HG03432 (cell line): ENCODE measurements around the gene NYAP1.
"Not testable (repeated sequence)": the region's sequence is repeated elsewhere in the genome, so short reads cannot be mapped to it uniquely, and the experiment has no call there.

Experiments
- ATAC-seq: cut with Tn5 transposase; IDR thresholded peaks from one replicate; pipeline ENCODE4 v1.9.1; 2021; ENCODE audit warnings: mild to moderate bottlenecking, moderate library complexity; ENCODE audit not compliant: unreplicated experiment

The NYAP1 gene

DNA sequence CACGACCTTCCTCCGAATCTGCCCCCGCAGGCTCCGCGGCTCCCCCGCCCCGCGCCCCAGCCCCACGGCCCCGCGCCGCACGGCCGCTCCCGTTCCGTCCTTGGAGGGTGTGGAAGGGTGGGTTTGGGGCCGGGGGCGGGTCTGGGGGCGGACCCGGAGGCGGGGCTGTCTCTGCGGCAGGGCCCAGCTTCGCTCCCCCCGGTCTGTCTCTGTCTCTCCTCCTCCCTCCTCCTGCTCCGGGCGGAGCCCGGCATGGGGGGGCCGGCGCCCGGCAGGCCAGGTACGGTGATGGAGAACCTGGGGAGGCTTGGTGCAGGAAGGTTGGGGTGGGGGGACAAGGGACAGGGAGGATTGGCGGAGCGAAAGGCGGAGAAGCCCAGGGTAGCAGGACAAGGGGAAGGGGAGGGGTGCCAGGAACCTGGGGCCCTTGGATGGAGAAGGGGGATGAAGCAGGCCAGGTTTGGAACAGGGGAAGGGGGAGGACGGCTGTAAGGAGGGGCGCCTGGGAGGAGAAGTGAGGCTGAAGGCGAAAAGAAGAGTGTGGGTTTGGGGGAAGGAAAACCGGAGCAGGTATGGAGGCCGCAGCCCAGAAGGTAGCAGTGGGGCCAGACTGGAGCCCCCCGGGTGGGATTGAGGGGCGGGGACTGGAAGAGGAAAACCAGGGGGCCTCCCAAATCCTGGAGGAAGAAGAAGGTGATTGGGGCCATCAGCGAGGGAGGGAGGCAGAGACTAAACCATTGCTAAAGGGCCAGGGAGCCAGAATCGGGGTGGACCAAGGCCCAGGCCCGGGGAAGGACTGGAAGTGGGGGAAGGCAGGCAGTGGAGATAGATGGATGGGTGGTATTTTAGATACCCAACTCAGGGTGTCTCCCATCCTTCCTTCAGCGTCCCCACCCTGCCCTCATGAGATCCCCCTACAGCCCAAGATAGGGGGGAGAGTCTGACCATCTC lies at the start of gene NYAP1:
Gene NYAP1 (plus strand): TSS at position 206 of the 951 bp plus-strand sequence. CDS start 1,385 bp downstream, outside the sequence.
- ATAC-seq: peak; percentile 12

DNA sequence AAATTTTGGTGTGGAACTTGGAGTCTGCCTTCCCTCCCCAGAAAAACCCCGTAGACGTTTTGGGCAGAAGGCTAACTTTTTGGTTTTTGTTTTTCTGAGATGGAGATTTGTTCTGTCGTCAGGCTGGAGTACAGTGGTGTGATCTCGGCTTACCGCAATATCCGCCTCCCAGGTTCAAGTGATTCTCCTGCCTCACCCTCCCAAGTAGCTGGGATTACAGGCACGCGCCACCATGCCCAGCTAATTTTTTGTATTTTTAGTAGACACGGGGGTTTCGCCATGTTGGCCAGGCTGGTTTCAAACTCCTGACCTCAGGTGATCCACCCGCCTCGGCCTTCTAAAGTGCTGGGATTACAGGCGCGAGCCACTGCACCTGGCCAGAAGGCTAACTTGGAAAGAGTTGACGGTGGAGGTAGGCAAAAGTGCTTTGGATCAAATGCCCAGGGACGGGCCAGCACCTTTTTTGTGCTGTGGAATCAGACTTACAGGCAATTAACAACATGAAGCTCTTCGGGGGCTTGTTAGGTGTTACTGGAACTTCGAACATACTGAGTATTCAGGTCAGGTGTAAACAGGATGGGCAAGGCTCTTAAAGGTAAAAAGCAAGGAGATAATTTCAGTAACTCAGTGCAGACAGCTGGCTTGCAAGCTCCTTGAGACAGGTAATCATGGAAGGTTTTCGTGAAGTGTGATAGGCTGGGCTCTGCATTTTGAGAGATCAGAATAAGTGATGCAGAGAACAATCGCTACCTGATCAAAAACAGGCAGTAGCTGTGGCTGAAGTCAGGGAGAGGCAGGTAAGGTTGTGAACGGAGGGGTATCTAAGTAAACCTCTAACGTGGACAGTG lies 49.2 kb upstream of the NYAP1 start:
- no peak for ATAC-seq

DNA sequence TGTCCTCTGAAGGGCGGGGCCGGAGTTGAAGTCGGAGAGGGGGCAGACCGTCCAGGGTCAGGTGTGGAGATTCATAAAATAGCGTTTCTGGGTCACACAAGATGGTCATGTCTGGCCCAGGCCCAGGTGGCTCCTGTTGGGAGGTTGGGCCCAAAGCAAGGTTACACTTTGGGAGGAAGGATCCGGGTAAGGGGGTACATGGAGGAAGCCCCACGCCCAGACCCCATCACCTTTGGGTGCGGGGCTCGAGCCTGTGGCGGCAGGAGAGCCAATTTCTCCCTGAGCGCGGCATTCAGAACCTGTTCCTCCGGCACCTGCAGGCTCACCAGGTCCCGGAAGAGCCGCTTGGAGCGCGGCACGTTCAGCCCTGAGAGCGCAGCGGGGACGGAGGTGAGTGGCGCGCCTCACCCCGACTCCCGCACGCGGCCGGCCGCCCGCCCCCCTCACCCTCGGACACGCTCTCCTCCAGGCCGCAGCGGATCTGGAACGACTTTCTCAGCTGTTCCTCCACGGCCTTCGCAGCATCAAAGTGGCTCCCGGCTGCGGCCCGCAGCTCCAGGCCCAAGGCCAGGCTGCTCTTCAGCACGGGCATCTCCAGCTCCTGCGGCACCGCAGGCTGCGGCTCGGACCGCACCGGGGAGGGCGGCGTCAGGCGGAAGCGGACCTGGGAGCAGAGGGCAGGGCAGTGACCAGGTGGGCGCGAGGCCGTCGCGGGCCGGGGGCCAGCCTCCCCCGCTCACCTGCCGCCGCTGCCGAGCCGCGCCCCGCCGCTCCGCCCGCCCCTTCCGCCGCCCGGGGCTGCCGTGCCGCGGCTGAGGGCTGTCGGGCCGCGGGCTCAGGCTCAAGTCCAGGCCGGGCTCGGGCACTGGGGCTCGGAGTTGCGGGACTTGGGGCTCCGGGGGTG lies 48.1 kb upstream of the NYAP1 start:
- ATAC-seq: peak; percentile 34

DNA sequence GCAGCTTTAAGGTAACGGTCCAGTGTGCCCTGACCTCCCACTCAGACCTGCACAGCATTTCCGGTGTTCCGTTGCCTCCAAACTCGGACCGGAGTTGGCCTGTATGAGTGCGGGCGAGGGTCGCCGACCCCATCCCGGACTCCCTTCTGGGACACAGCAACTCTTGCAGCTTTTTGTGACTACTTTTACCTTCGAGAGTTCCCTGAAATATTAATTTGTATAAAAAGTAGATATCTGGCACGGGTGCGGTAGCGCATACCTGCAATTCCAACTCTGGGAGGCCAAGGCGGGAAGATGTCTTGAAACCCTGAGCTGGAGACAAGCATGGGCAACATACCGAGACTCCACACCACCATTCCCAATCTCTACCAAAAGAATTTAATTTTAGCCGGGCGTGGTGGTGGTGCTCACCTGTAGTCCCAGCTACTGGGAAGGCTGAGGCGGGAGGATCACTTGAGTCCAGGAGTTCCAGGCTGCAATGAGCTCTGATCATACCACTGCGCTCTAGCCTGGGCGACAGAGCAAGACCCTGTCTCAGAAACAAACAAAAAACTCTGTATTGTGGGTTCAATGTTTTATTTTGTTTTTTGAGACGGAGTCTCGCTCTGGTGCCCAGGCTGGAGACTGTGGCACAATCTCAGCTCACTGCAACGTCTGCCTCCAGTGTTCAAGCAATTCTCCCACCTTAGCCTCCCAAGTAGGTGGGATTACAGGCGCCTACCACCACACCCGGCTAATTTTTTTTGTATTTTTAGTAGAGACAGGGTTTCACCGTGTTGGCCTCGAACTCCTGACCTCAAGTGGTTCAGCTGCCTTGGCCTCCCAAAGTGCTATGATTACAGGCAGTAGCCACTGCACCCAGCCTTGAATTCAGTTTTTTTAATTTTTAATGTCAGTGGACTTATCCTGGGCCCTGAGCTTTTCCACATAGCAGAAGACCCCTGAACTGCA lies 46.3 kb upstream of the NYAP1 start:
- no peak for ATAC-seq

DNA sequence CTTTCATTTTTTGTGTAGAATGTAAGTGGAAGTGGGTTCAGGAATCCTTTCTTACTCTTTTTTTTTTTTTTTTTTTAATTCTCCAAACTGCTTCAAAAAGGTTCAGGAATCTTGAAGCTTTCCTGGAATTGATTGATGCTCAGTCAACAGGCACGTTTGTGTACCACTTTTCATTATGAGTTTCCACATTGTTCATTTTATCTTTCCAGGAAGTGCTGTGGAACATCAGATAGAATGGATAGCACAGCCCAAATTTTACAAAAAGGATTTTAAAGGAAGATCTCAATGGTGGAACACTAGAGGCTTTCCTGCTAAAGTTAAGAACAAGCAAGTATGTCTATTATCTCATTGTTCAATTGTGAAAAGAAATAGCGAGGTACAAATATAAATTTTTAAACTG lies 45.6 kb upstream of the NYAP1 start:
- ATAC-seq: no peak

DNA sequence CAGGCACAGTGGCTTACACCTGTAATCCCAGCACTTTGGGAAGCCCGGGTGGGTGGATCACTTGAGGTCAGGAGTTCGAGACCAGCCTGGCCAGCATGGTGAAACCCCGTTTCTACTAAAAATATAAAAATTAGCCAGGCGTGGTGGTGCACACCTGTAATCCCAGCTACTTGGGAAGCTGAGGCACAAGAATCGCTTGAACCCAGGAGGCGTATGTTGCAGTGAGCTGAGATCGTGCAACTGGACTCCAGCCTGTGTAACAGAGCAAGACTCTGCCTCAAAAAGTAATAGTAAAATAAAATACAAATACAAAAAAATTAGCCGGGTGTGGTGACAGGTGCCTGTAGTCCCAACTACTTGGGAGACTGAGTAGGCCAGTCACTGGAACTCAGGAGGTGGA lies 45.0 kb upstream of the NYAP1 start:
- ATAC-seq: not testable (repeated sequence)

DNA sequence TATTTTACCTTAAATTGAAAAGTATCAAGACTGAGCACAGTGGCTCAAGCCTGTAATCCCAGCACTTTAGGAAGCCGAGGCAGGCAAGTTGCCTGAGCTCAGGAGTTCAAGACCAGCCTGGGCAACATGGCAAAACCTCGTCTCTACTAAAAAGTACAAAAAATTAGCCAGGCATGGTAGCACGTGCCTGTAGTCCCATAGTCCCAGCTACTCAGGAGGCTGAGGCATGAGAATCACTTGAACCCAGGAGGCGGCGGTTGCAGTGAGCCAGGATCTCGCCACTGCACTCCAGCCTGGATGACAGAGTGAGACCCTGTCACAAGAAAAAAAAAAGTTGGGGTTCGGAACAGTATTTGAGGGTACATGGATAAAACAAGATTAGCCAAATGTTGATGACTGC lies 44.5 kb upstream of the NYAP1 start:
- ATAC-seq: not testable (repeated sequence)

DNA sequence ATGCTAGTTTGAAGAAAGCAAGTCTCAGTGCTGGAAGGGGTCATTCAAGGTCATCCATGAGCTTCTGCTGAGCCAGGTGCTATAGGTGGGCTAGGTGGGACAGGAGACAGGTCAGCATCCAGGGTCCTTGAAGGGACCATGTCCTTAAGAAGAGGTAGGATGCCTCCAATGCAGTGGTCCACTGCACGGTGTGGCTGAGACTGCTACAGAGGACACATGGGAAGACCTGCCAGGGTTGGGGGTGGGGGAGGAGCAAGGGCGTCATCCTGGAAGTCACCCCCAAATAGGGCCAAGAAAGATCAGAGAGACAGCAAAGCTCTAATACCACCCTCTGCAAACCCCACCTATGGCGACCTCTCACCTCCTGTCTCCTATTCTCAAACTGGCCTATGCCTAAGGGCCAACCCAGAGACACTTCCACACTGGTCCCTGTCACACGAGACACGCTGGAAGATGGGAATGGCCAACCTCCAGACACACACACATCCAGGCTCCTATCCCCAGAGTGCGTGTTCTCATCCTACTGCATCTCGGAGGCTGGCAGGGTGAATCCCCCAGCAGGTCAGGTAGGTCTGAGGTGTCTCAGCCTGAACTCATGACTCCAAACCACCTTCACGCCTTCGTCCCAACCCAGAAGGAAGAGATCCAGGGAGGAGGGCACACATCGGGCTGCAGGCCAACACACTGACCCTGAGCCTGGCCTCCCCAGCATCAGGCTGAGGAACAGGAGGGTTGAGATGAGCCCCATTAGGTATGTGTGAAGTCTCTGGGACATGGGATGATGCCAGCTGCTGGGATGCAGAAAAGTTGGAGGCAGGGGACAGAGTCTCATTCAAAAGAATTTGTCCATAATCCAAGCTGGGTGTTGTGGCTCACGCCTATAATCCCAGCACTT lies 41.8 kb upstream of the NYAP1 start:
- no peak for ATAC-seq

DNA sequence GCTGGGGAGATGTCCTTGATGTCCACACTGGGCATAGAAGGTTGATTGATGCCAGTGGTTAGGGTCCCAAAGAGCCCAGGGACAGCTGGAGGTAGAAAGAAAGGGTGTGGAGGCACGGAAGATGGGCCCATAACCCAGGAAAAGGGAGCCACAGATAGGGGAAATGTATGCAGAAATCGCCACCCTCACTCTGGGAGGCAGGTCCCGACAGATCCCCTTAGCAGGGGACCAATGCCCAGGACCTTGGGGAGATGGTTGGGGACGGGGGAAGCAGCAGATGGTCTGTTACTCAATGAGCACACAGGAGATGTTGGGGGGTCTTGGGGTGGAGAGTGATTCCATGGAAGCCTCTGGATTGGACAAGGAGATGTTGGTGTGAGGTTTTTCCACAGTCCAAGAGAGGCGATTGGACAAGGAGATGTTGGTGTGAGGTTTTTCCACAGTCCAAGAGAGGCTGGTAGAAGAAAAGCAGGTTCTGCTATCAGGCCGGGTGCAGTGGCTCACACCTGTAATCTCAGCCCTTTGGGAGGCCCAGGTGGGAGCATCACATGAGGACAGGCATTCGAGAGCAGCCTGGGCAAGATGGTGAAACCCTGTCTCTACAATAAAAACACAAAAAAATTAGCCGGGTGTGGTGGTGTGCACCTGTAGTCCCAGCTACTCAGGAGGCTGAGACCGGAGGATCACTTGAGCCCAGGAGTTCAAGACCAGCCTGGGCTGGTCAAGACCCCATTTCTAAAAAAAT lies 40.5 kb upstream of the NYAP1 start:
- ATAC-seq: no peak

DNA sequence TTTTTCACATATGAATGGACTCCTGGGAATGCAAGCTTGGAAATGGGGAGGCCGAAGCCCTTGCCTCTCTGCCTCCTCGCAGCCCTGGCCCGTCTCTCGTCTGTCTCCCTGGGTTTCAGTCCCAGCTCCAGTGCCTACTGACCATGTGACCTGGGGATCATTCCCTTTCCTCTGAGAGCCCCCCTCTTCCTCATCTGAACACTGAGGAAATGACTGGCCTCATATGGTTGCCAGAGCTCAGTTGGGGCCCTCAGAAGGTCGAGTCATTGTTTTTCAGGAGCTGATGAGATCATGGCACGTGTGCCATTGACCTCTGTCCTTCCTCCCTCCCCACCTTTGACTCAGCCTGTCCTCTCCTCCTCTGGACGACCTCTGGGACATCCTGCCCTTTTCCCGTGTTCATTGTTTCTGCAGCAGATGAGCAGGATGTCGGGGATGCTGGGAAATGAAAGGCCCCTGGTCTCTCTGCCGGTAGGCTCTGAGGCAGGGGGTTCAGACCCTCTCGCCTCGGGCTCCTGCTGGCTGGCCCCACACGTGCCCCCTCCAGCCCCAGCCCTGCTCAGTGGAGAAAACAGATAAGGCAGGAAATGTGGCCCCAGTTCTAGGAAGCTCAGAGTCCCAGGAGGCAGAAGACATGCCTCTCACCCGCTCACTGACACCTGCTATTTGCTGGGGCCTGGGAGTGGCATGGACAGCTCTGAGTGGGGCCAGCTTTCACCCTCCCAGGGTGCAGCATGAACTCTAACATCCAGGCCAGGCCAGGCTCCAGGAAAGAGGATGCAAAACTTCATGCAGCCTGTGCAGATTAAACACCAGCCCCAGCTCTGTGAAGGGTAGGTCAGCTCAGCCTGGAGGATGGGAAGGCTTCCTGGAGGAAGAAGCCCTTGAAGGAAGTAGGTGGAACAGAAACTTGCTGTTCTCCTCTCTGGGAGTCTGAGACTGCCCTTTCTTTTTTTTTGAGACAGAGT lies 39.1 kb upstream of the NYAP1 start:
- no peak for ATAC-seq

DNA sequence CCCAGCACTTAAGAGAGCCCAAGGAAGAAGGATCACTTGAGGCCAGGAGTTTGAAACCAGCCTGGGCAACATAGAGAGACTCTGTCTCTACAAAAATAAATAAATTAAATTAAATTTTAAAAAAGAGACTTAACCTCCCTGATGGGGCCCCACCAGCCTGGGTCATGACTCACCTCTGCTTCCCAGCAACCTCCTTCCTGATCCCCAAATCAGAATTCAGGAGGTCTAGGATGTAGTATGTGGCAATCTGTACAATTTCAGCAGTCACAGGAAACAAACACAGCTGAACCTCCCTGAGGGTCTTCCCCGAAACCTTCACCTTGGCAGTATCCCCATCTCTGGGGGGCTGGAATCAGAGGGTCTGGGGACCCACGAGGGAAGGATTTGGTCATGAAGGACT lies 37.7 kb upstream of the NYAP1 start:
- ATAC-seq: no peak

DNA sequence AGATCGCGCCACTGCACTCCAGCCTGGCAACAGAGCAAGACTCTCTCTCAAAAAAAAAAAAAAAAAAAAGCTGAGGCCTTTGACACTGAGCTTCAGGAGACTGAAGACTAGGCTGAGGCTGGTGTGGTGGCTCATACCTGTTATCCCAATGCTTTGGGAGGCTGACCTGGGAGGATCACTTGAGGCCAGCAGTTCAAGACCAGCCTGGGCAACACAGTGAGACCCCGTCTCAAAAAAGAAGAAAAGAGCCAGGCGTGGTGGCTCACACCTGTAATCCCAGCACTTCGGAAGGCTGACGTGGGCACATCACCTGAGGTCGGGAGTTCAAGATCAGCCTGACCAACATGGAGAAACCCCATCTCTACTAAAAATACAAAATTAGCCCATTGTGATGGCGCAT lies 36.4 kb upstream of the NYAP1 start:
- ATAC-seq: not testable (repeated sequence)

DNA sequence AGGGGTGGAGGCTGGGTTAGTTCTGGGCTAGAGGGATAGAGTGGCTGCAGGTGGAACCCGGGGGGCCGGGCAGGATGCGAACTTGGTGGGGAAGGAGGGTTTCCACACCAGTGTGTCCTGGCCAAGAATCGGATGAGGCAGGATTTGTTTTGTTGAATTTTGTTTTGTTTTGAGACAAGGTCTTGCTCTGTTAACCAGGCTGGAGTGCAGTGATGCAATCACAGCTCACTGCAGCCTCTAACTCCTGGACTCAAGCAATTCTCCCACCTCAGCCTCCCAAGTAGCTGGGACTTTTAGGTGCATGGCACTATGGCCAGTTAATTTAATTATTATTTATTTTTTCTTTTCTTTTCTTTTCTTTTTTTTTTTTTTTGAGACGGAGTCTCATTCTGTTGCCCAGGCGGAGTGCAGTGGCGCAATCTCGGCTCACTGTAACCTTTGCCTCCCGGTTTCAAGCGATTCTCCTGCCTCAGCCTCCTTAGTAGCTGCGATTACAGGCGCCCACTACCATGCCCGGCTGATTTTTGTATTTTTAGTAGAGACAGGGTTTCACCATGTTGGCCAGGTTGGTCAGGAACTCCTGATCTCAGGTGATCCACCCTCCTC lies 34.4 kb upstream of the NYAP1 start:
- no peak for ATAC-seq

DNA sequence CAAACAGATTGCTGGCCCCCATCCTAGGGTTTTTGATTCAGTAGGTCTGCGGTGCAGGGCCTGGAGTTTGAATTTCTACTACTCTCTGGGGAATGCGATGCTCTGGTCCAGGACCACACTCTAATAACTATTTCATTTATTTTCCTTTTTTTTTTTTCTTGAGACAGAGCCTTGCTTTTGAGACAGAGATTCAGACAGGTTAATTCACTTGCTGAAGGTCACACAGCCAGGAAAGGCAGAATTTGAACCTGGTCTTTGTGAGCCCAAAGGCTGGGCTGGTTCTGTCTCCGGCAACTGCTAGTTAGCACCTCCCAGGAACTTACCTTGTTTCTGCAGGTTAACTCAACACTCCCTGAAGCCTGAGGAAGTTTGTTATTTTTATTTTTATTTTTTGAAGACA lies 31.2 kb upstream of the NYAP1 start:
- ATAC-seq: no peak

DNA sequence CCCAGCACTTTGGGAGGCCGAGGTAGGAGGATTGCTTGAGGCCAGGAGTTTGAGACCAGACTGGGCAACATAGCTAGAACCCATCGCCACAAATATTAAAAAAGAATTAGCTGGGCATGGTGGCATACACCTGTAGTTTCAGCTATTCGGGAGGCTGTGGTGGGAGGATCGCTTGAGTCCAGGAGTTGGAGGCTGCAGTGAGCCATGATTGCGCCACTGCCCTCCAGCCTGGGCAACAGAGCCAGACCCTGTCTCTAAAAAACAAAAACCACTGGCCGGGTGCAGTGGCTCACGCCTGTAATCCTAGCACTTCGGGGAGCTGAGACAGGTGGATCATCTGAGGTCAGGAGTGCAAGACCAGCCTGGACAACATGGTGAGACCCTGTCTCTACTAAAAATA lies 29.9 kb upstream of the NYAP1 start:
- not testable (repeated sequence) for ATAC-seq

DNA sequence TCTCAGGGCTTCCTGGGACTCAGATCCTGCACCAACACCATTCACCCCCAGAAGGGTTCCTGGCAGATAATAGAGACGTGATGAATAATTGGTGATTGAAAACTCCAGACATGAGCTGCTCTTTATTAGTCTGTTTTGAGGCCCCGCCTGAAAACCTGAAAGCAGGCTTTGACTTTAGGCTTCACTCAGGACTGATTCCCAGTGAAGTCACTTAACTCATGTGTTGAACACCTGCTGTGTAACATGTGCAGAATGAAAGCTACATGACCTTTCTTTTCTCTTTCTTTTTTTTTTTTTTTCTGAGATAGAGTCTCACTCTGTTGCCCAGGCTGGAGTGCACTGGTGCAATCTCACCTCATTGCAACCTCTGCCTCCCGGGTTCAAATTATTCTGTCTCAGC lies 28.5 kb upstream of the NYAP1 start:
- no peak for ATAC-seq
